ENCODE data around the gene PAH. TPM values are rescaled to one million over a fixed set of nuclear protein-coding genes. Genes with fewer than 3 reads are reported as not detected.

Gene PAH
- total and polyA plus RNA-seq, 2 of the 4 experiments (the other 2 are of a cell fraction): not detected

GRCh38 chr12:102896067-102896466 lies 21.0 kb downstream of the PAH start:
- intact Hi-C loops (cut with micrococcal nuclease): no loop called here
- no peak for DNase-seq
- dilution Hi-C loops (cut with HindIII; ENCODE audit: low sequenced_read_pairs, unreplicated experiment): no loop called here
- CTCF ChIA-PET: no interaction called here
- no peak for TF ChIP-seq SMC3 (IDR thresholded peaks at IDR 0.05; ENCODE audit: low read depth, low read length)
- Histone ChIP-seq H3K4me1 (ENCODE audit: control insufficient read depth, insufficient read depth, low read length) (no peaks in the 10 kb centered on the region), H4K91ac (ENCODE audit: insufficient read depth, low read depth, low read length) (no peak overlapping the region), H3K9me1 (ENCODE audit: insufficient read depth, low read length) (no peaks in the 10 kb centered on the region), H3K79me1 (ENCODE audit: low read depth in 1 of 2, low read length in 2 of 2) (no peaks in the 10 kb centered on the region), H3K9ac (ENCODE audit: low read depth, low read length) (no peak overlapping the region), H4K8ac (ENCODE audit: low read depth in 2 of 2, low read length in 2 of 2) (no peak overlapping the region), H3K14ac (replicated peaks; ENCODE audit: low read depth, low read length) (no peak overlapping the region), H4K20me1 (ENCODE audit: insufficient read depth, low read length) (no peaks in the 10 kb centered on the region), H3K56ac (ENCODE audit: extremely low read depth, insufficient read depth, low read length) (no peak overlapping the region), H2AK5ac (ENCODE audit: low read depth, low read length) (no peak overlapping the region), H3K4me3 (ENCODE audit: insufficient read depth, low read depth, low read length) (no peak overlapping the region), H2BK15ac (ENCODE audit: low read depth, low read length) (no peak overlapping the region), H3K4ac (ENCODE audit: low read depth, low read length) (no peak overlapping the region), H2AFZ (replicated peaks; ENCODE audit: low read length, poor library complexity) (no peak overlapping the region), H3K27me3 (ENCODE audit: control insufficient read depth, insufficient read depth, low read length) (no peaks in the 10 kb centered on the region), H3K4me2 (ENCODE audit: low read depth, low read length) (no peak overlapping the region), H3K27ac (ENCODE audit: insufficient read depth, low read length) (no peak overlapping the region), H2BK20ac (ENCODE audit: low read depth, low read length) (no peak overlapping the region), H4K5ac (ENCODE audit: low read depth, low read length) (no peak overlapping the region), H2AK9ac (replicated peaks; ENCODE audit: low read depth, low read length, poor library complexity) (no peak overlapping the region), H2BK5ac (ENCODE audit: low read depth, low read length, poor library complexity, severe bottlenecking) (no peak overlapping the region), H3K18ac (ENCODE audit: low read depth, low read length) (no peak overlapping the region), H3K36me3 (ENCODE audit: control insufficient read depth, insufficient read depth, low read length) (no peaks in the 10 kb centered on the region), H2BK120ac (ENCODE audit: low read depth, low read length) (no peak overlapping the region), H3K9me3 (ENCODE audit: control insufficient read depth, insufficient read depth, low read length) (peaks cover 7% of the 10 kb centered on the region), H3K23ac (ENCODE audit: low read depth, low read length) (no peak overlapping the region)
- no peak for ATAC-seq (ENCODE audit: low read depth)
- 40% methylated on average over 1 of the region's 1 CpG; no CpG with 5 or more reads in 1 of the 2 experiments for WGBS, 2 experiments (ENCODE audit: extremely low coverage in 2 of 2, insufficient read length in 1 of 2)
- POLR2A ChIA-PET (ENCODE audit: unreplicated experiment): no interaction called here
- no TSS peak for BruUV-seq (replicated peaks)
- in situ Hi-C loops (cut with MboI; ENCODE audit: low sequenced_read_pairs): no loop called here

Measured in IMR-90 (cell line).